CD4-positive, alpha-beta T cell treated with Interleukin-4 for 4 hours (primary cell): ENCODE measurements around the gene FOXN3.

ENCODE experiments used
- DNase-seq: peaks from one replicate; pipeline ENCODE4 v3.0.0-alpha.2; 2020

The FOXN3 gene

DNA sequence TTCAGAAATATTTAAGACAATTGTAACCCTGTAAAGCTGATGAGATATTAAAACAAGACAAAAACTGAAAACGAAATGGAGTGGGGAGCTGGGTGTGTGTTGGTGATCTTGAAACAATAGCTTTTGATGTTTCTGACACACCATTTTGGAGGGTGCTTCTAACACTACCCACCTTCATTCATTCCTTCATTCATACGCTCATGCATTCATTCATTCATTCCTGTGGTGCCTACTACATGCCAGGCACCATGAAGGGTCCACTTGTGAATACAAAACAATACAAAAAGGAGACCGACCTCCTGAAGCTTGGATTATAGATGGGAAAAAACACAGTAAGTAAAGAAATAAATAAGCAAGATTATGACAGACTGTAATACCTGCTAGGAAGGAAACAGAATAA is 60.5 kb downstream of the FOXN3 start:
- DNase-seq, result no peak

DNA sequence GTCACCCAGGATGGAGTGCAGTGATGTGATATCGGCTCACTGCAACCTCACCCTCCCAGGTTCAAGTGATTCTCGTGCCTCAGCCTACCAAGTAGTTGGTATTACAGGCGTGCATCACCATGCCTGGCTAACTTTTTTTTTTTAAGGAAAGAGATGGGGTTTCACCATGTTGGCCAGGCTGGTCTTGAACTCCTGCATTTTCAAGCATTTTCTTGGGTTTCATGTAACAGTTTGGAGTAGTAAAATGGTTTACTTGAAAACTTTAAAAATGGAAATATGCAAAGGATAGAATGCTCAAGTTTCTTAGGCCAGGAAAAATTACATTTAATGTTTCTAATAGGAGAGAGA is 63.3 kb downstream of the FOXN3 start:
- no peak for DNase-seq

- DNase-seq, result no peak
These were observed 63.9 kb downstream of the FOXN3 start for GRCh38 chr14:89352976-89353765.

DNA sequence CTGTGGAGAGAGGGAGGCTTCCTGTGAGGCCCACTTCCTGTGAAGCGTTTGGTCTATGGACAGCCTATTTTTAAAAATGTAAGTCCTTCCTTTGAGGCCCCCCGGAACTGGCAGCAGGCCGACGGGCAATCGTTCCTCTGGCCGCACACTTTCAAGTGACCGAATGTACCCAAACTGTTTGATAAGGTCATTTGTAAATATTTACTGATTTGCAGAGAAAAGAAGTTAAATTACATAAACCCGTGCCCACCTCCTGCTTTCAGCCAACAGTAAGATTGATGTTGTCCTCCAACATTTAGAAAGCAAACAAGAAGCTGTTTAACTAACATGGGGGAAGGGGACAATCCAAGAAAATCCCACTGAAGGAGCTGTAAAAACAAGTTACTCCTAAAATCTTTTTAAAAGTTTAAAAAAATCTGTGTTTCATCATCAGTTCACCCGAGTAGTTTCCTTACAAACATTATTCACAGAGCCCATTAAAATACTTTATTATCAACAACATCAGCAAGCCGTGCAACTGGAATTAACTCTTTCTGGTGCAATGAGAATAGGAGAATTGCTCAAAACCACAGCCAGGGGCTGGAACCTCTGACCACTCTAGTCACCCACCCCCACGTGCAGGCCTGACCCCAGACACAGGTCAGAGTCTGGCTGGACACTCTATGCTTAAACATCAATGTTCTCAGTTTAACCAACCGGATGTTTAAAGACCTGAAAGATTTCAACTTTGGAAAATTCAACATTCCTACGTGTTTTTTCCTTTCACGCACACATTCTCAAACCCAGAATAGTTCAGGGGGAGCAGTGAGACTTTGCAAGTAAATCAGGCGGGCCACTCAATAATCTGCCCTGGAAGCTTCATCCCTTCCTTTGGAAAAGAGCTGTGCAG is 65.3 kb downstream of the FOXN3 start:
- peak; percentile 33 for DNase-seq

- DNase-seq, result no peak
These were observed 65.9 kb downstream of the FOXN3 start for GRCh38 chr14:89351221-89351515.

- no peak for DNase-seq
These were observed 66.9 kb downstream of the FOXN3 start for GRCh38 chr14:89350152-89350551.

DNA sequence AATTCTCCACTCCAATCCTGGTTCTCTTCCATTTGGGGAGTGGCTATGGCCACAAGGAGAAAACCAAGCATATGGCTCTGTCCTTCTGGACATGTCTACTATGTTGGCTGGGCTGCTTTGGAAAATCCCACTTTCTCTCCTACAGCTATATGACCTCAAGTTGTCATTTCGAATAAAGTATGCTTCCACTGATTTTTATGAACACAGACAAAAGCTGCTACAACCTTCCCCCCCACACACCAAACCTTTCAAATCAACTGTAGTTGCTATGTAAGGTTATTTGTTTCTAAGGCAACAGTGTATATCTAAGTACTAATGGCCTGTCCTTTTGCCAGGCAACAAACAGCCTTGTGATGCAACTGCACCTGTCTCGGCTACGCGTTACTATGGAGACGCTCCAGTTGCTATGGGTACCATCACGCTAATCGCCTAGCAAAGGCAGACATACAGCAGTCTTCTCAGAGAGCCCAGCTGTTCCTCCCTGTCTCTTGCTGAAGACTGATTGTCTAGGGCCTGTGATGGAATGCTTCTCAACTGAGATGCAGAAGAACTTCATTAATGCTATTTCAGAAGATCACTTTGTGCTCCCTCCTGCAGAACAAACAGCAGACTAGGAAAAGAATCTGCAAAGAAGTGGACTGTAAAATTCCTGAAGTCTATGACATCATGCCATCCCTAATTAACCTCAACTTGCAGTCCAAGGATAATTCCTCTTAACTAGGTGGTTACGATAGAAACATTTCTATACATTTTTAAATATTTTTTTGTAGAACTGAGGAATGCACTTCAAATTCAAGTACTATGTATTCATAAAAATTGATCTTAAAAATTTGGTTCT is 67.6 kb downstream of the FOXN3 start:
- peak; percentile 43 for DNase-seq

GRCh38 chr14:89348722-89349121 is 68.3 kb downstream of the FOXN3 start:
- no peak for DNase-seq

DNA sequence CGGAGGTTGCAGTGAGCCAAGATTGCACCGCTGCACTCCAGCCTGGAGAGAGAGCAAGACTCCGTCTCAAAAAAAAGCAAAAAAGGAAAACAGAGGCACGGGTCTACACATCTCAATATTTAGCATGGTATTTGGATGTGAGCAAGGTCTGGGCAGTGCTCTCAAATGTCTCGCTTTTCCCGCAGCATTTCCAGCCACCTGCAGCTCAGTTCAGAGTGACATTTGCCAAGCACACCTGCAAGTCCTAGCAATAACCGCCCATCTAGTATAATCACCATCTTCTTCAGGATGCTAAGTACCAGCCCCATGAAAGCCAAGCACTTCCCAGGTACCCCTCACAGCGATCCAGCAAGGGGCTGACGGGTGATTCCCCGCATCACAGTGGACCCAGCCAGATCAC is 69.1 kb downstream of the FOXN3 start:
- DNase-seq, result no peak

GRCh38 chr14:89344920-89345254 is 72.1 kb downstream of the FOXN3 start:
- no peak for DNase-seq

- no peak for DNase-seq
These were observed 73.7 kb downstream of the FOXN3 start for GRCh38 chr14:89343356-89343755.

GRCh38 chr14:89342049-89342448 is 75.0 kb downstream of the FOXN3 start:
- DNase-seq, result no peak

- no peak for DNase-seq
These were observed 76.5 kb downstream of the FOXN3 start for GRCh38 chr14:89340200-89341181.

DNA sequence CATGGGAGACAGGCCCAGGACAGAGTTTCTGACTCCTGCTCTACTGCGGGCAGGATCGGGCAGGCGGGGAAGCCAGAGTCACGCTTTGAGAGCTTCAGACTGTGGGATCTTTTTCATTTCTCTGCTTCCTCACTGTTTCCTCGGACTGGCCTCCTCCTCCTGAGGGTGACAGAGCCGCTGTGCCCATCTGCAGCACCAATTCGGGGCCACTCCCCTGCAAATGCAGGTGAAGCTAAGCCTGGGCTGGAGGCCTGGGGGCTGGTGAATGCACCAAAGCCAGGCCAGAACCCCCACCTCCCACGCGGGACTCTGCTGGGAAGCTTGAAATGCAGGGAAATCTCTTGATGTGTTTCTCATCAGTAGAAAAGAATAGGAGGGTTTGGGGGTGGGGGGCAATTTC is 77.5 kb downstream of the FOXN3 start:
- DNase-seq, result no peak

DNA sequence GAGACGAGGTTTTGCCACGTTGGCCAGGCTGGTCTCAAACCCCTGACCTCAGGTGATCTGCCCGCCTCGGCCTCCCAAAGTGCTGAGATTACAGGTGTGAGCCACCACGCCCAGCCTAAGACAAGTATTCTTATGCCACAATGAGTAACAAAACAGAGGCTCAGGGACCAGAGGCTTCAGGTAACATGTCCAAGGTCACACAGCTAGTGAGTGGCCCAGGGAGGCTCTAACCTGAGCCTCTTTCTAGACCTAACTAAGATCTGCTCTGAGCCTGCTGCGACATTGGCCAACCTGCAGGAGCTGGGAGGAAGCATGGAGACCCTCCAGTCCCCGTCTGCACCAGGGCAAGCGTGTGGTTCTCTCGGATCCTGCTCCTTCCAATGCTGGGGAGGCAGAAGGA is 77.9 kb downstream of the FOXN3 start:
- no peak for DNase-seq

DNA sequence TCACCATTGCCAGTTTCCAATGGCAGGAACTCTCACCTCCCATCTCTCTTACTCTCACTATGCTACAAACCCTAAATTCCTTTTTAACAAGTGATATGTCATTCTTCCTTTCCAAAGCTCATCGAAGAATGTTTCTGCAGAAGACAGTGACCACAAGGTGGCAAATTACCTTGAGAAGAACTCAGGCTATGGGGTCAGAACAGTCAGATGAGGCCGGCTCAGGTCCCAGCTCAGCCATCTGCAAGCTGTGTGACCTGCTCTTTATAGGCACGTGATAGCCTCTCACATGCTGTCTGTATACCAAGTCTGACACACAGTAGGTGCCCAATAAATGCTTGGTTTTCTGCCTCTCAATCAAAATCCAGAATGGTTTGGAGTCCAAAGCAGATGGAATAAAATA is 80.7 kb downstream of the FOXN3 start:
- DNase-seq, result no peak

- no peak for DNase-seq
These were observed 85.0 kb downstream of the FOXN3 start for GRCh38 chr14:89332031-89332430.

DNA sequence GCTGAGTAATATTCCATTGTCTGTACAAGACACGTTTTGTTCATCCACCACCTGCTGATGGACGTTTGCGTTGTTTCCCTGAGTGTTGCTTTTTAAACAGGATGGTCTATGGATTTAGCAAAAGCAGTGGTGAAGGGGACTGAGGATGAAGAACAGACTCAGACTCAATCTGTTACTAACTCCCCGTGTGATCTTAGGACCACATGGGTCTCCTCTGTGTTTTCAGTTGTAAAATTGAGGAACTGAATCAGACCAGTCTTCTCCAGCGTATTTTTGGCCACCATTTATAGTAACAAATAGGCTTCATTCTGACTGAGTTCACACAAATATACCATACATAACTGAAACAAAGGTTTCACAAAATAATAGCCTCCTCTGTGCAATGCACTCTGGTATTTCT is 85.6 kb downstream of the FOXN3 start:
- no peak for DNase-seq

GRCh38 chr14:89330236-89331002 is 86.6 kb downstream of the FOXN3 start:
- no peak for DNase-seq

DNA sequence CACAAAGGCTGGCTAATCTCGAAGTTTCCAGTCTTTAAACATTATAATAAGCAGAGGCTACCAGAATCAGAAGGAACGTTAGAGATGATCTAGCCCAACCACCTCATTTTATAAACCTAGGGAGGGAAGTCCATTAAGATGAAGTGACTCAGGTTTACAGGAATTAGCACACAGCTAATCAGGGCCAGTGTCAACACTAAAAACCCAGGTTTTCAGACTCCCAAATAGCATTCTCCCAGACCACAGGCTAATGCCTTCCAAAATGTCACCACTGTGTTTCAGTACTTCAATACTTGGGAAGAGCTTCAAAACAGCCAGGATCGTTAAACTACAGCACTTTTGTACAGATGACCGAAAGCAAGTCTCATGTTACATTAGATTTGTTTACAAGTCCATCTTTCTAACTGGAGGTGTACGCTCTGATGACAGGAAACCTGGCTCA is 89.2 kb downstream of the FOXN3 start:
- no peak for DNase-seq

- no peak for DNase-seq
These were observed 91.1 kb downstream of the FOXN3 start for GRCh38 chr14:89325959-89326358.
